ENCODE measurements around the gene E2F6.

The E2F6 gene

GRCh38 chr2:11502740-11503292 lies 36.9 kb upstream of the E2F6 start:
- H3K27ac ChIP-seq = no peak overlapping the region
- DNase-seq (ENCODE audit: low spot score) = no peak
- POLR2A ChIA-PET (ENCODE audit: low non-redundant PET) = no interaction called here
- CTCF ChIA-PET = no interaction called here
- no peak for TF ChIP-seq CTCF (conservative IDR thresholded peaks at IDR 0.05; ENCODE audit: low read depth)

- POLR2A ChIA-PET (ENCODE audit: low non-redundant PET) = no interaction called here
- CTCF ChIA-PET = interaction anchor here (0.6 kb wide), 1 partner anchor 61 kb away, joined by 4 read pairs; no protein-coding TSS in a partner anchor
- H3K27ac ChIP-seq = no peak overlapping the region
- no peak for DNase-seq (ENCODE audit: low spot score)
- no peak for TF ChIP-seq CTCF (conservative IDR thresholded peaks at IDR 0.05; ENCODE audit: low read depth)
Measured at GRCh38 chr2:11500702-11501303, 34.8 kb upstream of the E2F6 start.

- ChIA-PET CTCF (interaction anchor here (0.5 kb wide), 1 partner anchor 131 kb away, joined by 4 read pairs; no protein-coding TSS in a partner anchor), POLR2A (ENCODE audit: low non-redundant PET) (no interaction called here)
- no peak for TF ChIP-seq CTCF (conservative IDR thresholded peaks at IDR 0.05; ENCODE audit: low read depth)
- no peak for DNase-seq (ENCODE audit: low spot score)
- no peak overlapping the region for H3K27ac ChIP-seq
Measured at GRCh38 chr2:11499081-11499743, 33.3 kb upstream of the E2F6 start.

- POLR2A ChIA-PET (ENCODE audit: low non-redundant PET) = no interaction called here
- no peak for DNase-seq (ENCODE audit: low spot score)
- no peak for TF ChIP-seq CTCF (conservative IDR thresholded peaks at IDR 0.05; ENCODE audit: low read depth)
- H3K27ac ChIP-seq = no peak overlapping the region
- CTCF ChIA-PET = no interaction called here
Measured at GRCh38 chr2:11498543-11499034, 32.6 kb upstream of the E2F6 start.

GRCh38 chr2:11495844-11496681 lies 30.1 kb upstream of the E2F6 start:
- no peak for DNase-seq (ENCODE audit: low spot score)
- no peak for TF ChIP-seq CTCF (conservative IDR thresholded peaks at IDR 0.05; ENCODE audit: low read depth)
- CTCF ChIA-PET = no interaction called here
- H3K27ac ChIP-seq = no peak overlapping the region
- POLR2A ChIA-PET (ENCODE audit: low non-redundant PET) = no interaction called here

GRCh38 chr2:11494310-11494709 lies 28.3 kb upstream of the E2F6 start:
- no peak for TF ChIP-seq CTCF (conservative IDR thresholded peaks at IDR 0.05; ENCODE audit: low read depth)
- CTCF ChIA-PET = interaction anchor here (0.6 kb wide), 1 partner anchor 10 kb away, joined by 3 read pairs; no protein-coding TSS in a partner anchor
- no peak overlapping the region for H3K27ac ChIP-seq
- DNase-seq (ENCODE audit: low spot score) = no peak
- POLR2A ChIA-PET (ENCODE audit: low non-redundant PET) = no interaction called here
